DND-41 (cell line): ENCODE measurements around the gene CNGA3.
"Not testable (repeated sequence)": the region's sequence is repeated elsewhere in the genome, so short reads cannot be mapped to it uniquely, and the experiment has no call there.

ENCODE experiments used
- ATAC-seq: fragments of 200-7000 bp; cut with Tn5 transposase; 3 replicates; pipeline ENCODE4 v1.9.1; 2021; ENCODE audit warnings: low read depth; ENCODE audit not compliant: insufficient read depth
- DNase-seq: peaks from one replicate; pipeline ENCODE4 v3.0.0-alpha.2; 2020
- H2AFZ ChIP-seq: 2 replicates; pipeline ENCODE4 v1.6.0; 2012; ENCODE audit warnings: low read depth, low read length
- H3K27ac ChIP-seq: 2 replicates; pipeline ENCODE4 v1.5.1; 2012; ENCODE audit warnings: low read length, inconsistent platforms
- H3K27me3 ChIP-seq: fragments of 200-600 bp; sonication (generic); 2 replicates; pipeline ENCODE4 v1.6.0; 2012; ENCODE audit warnings: low read length, mild to moderate bottlenecking, inconsistent platforms; ENCODE audit not compliant: insufficient read depth, poor library complexity
- H3K36me3 ChIP-seq: 2 replicates; pipeline ENCODE4 v1.5.1; 2012; ENCODE audit warnings: low read length, inconsistent platforms; ENCODE audit not compliant: insufficient read depth
- H3K4me1 ChIP-seq: 2 replicates; pipeline ENCODE4 v1.5.1; 2012; ENCODE audit warnings: mild to moderate bottlenecking, low read length; ENCODE audit not compliant: insufficient read depth
- H3K4me2 ChIP-seq: 2 replicates; pipeline ENCODE4 v1.6.0; 2012; ENCODE audit warnings: mild to moderate bottlenecking, moderate library complexity, low read length, inconsistent platforms; ENCODE audit not compliant: insufficient read depth
- H3K4me3 ChIP-seq, 2 experiments: fragments of 200-600 bp in 1 of 2; shearing (Covaris generic) in 1 of 2; 2 replicates each; pipeline ENCODE4 v1.5.1; 2012 to 2016; ENCODE audit warnings: inconsistent platforms in 2 of 2, low read length in 2 of 2, mild to moderate bottlenecking in 2 of 2, low read depth in 1 of 2, moderate library complexity in 1 of 2
- H3K79me2 ChIP-seq: 2 replicates; pipeline ENCODE4 v1.6.0; 2012; ENCODE audit warnings: low read length, inconsistent platforms; ENCODE audit not compliant: insufficient read depth
- H3K9ac ChIP-seq: 2 replicates; pipeline ENCODE4 v1.6.0; 2012; ENCODE audit warnings: low read depth, mild to moderate bottlenecking, inconsistent platforms, low read length, moderate library complexity
- H3K9me3 ChIP-seq: 2 replicates; pipeline ENCODE4 v1.5.1; 2012; ENCODE audit warnings: low read length, moderate library complexity, mild to moderate bottlenecking, inconsistent platforms; ENCODE audit not compliant: insufficient read depth, severe bottlenecking
- H4K20me1 ChIP-seq: 2 replicates; pipeline ENCODE4 v1.6.0; 2012; ENCODE audit warnings: low read length; ENCODE audit not compliant: insufficient read depth
- EZH2 ChIP-seq: IDR thresholded peaks from 3 replicates; pipeline ENCODE4 v1.6.1; 2012; ENCODE audit warnings: borderline replicate concordance, low read depth, mild to moderate bottlenecking, moderate library complexity, low read length, inconsistent platforms; ENCODE audit not compliant: severe bottlenecking
- TF ChIP-seq, protein P1 (sequence below): IDR thresholded peaks from 2 replicates; pipeline ENCODE4 v1.5.1; 2012; ENCODE audit warnings: borderline replicate concordance, low read length, moderate library complexity, mild to moderate bottlenecking; ENCODE audit not compliant: poor library complexity, severe bottlenecking; ENCODE audit errors: extremely low read depth

Gene CNGA3

GRCh38 chr2:98299211-98299905 lies 46.9 kb upstream of the CNGA3 start:
- Histone ChIP-seq H2AFZ (no peak overlapping the region), H3K79me2 (no peaks in the 10 kb centered on the region), H3K9ac (no peak overlapping the region), H3K27ac (no peak overlapping the region), H3K9me3 (no peaks in the 10 kb centered on the region), H3K4me3 (no peak overlapping the region), H3K27me3 (peaks cover 16% of the 10 kb centered on the region), H3K36me3 (no peaks in the 10 kb centered on the region), H3K4me1 (no peaks in the 10 kb centered on the region), H4K20me1 (no peaks in the 10 kb centered on the region), H3K4me2 (no peak overlapping the region)
- DNase-seq = no peak
- ATAC-seq = no peak
- TF ChIP-seq, protein P1, sequence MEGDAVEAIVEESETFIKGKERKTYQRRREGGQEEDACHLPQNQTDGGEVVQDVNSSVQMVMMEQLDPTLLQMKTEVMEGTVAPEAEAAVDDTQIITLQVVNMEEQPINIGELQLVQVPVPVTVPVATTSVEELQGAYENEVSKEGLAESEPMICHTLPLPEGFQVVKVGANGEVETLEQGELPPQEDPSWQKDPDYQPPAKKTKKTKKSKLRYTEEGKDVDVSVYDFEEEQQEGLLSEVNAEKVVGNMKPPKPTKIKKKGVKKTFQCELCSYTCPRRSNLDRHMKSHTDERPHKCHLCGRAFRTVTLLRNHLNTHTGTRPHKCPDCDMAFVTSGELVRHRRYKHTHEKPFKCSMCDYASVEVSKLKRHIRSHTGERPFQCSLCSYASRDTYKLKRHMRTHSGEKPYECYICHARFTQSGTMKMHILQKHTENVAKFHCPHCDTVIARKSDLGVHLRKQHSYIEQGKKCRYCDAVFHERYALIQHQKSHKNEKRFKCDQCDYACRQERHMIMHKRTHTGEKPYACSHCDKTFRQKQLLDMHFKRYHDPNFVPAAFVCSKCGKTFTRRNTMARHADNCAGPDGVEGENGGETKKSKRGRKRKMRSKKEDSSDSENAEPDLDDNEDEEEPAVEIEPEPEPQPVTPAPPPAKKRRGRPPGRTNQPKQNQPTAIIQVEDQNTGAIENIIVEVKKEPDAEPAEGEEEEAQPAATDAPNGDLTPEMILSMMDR = no peak
- no peak for TF ChIP-seq EZH2

GRCh38 chr2:98300141-98300874 lies 45.9 kb upstream of the CNGA3 start:
- H3K36me3 ChIP-seq = no peaks in the 10 kb centered on the region
- H3K4me3 ChIP-seq = no peak overlapping the region
- peaks cover 8% of the 10 kb centered on the region for H3K27me3 ChIP-seq
- no peak overlapping the region for H3K4me2 ChIP-seq
- H3K27ac ChIP-seq = no peak overlapping the region
- H3K79me2 ChIP-seq = no peaks in the 10 kb centered on the region
- TF ChIP-seq, protein P1 = no peak
- TF ChIP-seq EZH2 = no peak
- no peak overlapping the region for H2AFZ ChIP-seq
- H3K9ac ChIP-seq = no peak overlapping the region
- H3K4me1 ChIP-seq = no peaks in the 10 kb centered on the region
- no peak for ATAC-seq
- H3K9me3 ChIP-seq = no peaks in the 10 kb centered on the region
- no peak for DNase-seq
- no peaks in the 10 kb centered on the region for H4K20me1 ChIP-seq

GRCh38 chr2:98301469-98301868 lies 44.8 kb upstream of the CNGA3 start:
- H3K4me2 ChIP-seq = no peak overlapping the region

GRCh38 chr2:98307131-98307696 lies 39.0 kb upstream of the CNGA3 start:
- H3K9ac ChIP-seq, DNase-seq, H3K79me2 ChIP-seq, H3K4me3 ChIP-seq, H3K9me3 ChIP-seq, H3K27ac ChIP-seq, H3K36me3 ChIP-seq, H2AFZ ChIP-seq, H3K27me3 ChIP-seq, H4K20me1 ChIP-seq, H3K4me2 ChIP-seq, H3K4me1 ChIP-seq, ATAC-seq: not testable (repeated sequence)

More at GRCh38 chr2:98301469-98301868, 44.8 kb upstream of the CNGA3 start:
- no peaks in the 10 kb centered on the region for H3K36me3 ChIP-seq
- DNase-seq (no peak), ATAC-seq (no peak)
- H3K27me3 ChIP-seq = peaks cover 4% of the 10 kb centered on the region
- no peak overlapping the region for H3K27ac ChIP-seq
- no peak overlapping the region for H3K4me3 ChIP-seq
- H4K20me1 ChIP-seq = no peaks in the 10 kb centered on the region
- no peaks in the 10 kb centered on the region for H3K79me2 ChIP-seq
- no peak overlapping the region for H3K9ac ChIP-seq
- no peak overlapping the region for H2AFZ ChIP-seq
- H3K9me3 ChIP-seq = no peaks in the 10 kb centered on the region
- TF ChIP-seq EZH2 = no peak
- TF ChIP-seq, protein P1 = no peak
- no peaks in the 10 kb centered on the region for H3K4me1 ChIP-seq
